Adipocyte (in vitro differentiated cells): ENCODE measurements around the gene SPINT2.
"Not testable (repeated sequence)": the region's sequence is repeated elsewhere in the genome, so short reads cannot be mapped to it uniquely, and the experiment has no call there.

ENCODE experiments used
- DNase-seq: peaks from one replicate; pipeline ENCODE4 v3.0.0-alpha.2; 2015; ENCODE audit warnings: low read depth
- H3K27me3 ChIP-seq: replicated peaks from 2 replicates; pipeline ENCODE4 v1.7.0; 2013; ENCODE audit warnings: mild to moderate bottlenecking, low read length, moderate library complexity; ENCODE audit not compliant: control insufficient read depth, insufficient read depth
- H3K36me3 ChIP-seq: 2 replicates; pipeline ENCODE4 v1.7.0; 2013; ENCODE audit warnings: low read length, mild to moderate bottlenecking, moderate library complexity; ENCODE audit not compliant: control insufficient read depth, insufficient read depth, severe bottlenecking
- H3K4me1 ChIP-seq: 2 replicates; pipeline ENCODE4 v1.7.0; 2013; ENCODE audit warnings: mild to moderate bottlenecking, low read length, moderate library complexity; ENCODE audit not compliant: control insufficient read depth, insufficient read depth
- H3K4me3 ChIP-seq: 2 replicates; pipeline ENCODE4 v1.7.0; 2013; ENCODE audit warnings: mild to moderate bottlenecking, low read length, moderate library complexity
- H3K9ac ChIP-seq: 2 replicates; pipeline ENCODE4 v1.7.0; 2013; ENCODE audit warnings: mild to moderate bottlenecking, low read length, moderate library complexity
- H3K9me3 ChIP-seq: 2 replicates; pipeline ENCODE4 v1.7.0; 2013; ENCODE audit warnings: mild to moderate bottlenecking, low read length, moderate library complexity; ENCODE audit not compliant: control insufficient read depth

SPINT2 gene

DNA sequence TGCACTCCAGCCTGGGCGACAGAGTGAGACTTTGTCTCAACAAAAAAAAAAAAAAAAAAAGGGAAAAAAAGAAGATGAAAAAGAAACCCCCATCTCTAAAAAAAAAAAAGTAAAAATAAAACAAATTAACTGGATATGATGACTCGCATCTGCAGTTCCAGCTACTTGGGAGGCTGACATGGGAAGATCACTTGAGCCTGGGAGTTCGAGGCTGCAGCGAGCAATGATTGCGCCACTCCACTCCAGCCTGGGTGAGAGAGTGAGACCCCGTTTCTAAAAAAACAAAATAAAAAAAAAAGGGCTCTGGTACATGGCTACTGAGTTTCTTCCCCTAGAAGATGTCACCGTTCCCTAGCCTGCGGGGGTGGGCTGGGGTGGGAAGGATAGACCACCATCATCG is 68.9 kb downstream of the SPINT2 start:
- Histone ChIP-seq H3K4me1 (peaks cover 3% of the 10 kb centered on the region), H3K9me3 (no peaks in the 10 kb centered on the region), H3K4me3 (no peak overlapping the region), H3K9ac (no peak overlapping the region), H3K36me3 (no peaks in the 10 kb centered on the region), H3K27me3 (no peaks in the 10 kb centered on the region)
- no peak for DNase-seq

DNA sequence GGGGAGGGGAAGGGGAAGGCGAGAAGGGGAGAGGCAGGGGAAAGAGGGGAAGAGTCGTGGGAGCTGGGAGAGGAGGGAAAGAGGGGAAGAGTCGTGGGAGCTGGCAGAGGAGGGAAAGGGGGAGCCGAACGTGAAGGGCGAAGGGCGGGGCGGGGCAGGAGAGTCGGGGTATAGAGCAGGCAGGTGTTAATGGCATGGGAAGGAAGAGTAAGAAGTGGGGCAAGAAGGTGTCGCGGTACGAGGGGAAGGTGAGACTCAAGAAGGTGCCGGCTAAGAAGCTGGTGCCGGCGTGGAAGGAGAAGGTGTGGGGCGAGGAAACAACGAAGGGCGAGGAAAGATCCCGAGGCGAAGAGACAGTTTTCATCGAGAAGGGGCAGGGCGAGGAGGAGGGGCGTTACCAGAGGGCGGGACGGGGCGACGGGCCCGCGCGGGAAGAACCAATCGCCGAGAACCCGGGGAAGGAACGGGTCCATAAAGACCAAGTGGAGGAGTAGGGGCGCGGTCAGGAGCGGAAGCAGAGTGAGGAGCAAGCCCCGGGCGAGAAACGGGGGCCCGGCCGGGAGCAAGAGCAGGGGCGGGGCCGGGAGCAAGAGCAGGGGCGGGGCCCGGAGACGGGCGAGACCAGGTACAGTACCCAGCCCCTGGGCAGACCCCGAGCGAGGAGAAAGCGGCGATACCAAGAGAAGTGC is 71.7 kb downstream of the SPINT2 start:
- peak overlapping the region; percentile 97 for H3K4me3 ChIP-seq
- no peaks in the 10 kb centered on the region for H3K36me3 ChIP-seq
- H3K4me1 ChIP-seq: peaks cover 6% of the 10 kb centered on the region
- H3K9ac ChIP-seq: peak overlapping the region; percentile 81
- H3K9me3 ChIP-seq: no peaks in the 10 kb centered on the region
- peak; percentile 99 for DNase-seq
- H3K27me3 ChIP-seq: no peaks in the 10 kb centered on the region

GRCh38 chr19:38336638-38337359 is 72.4 kb downstream of the SPINT2 start:
- Histone ChIP-seq H3K4me1 (peaks cover 6% of the 10 kb centered on the region), H3K9me3 (no peaks in the 10 kb centered on the region), H3K4me3 (peak overlapping the region; percentile 97), H3K9ac (peak overlapping the region; percentile 81), H3K27me3 (no peaks in the 10 kb centered on the region), H3K36me3 (no peaks in the 10 kb centered on the region)
- DNase-seq: peak; percentile 97

DNA sequence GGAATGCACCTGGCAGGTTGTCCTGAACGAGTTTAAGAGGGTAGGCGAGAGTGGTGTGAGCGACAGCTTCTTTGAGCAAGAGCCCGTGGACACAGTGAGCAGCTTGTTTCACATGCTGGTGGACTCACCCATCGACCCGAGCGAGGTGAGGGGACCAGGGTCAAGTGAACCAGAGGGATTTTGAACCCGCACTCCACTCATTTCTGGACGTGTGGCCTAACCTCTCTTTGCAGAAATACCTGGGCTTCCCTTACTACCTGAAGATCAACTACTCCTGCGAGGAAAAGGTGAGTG is 72.9 kb downstream of the SPINT2 start:
- peak overlapping the region; percentile 97 for H3K4me3 ChIP-seq
- no peak overlapping the region for H3K9ac ChIP-seq
- no peaks in the 10 kb centered on the region for H3K27me3 ChIP-seq
- no peaks in the 10 kb centered on the region for H3K9me3 ChIP-seq
- DNase-seq: no peak
- no peaks in the 10 kb centered on the region for H3K36me3 ChIP-seq
- peaks cover 6% of the 10 kb centered on the region for H3K4me1 ChIP-seq

DNA sequence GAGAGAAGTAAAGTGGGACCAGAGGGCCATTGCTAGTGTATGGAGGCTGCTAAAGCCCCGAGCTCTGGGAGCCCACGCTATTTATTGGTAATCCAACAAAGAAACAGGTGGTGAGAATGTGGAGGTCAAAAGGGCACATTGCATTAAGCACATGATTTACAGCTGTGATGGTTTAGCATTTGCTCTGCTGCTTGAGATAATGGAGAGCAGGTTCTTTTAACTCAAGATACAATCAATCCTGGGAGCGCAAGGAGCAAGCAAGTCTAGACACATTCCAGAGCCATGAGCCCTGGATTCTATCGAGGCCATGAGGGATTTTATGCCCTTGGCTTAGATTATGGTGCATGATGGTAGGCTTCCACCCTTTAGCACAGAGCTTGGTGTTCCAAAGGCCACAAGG is 74.6 kb downstream of the SPINT2 start:
- H3K9ac ChIP-seq, H3K4me3 ChIP-seq, H3K4me1 ChIP-seq, H3K27me3 ChIP-seq, H3K36me3 ChIP-seq, DNase-seq, H3K9me3 ChIP-seq: not testable (repeated sequence)

GRCh38 chr19:38340927-38341326 is 76.6 kb downstream of the SPINT2 start:
- Histone ChIP-seq H3K9me3 (no peaks in the 10 kb centered on the region), H3K27me3 (no peaks in the 10 kb centered on the region), H3K4me3 (no peak overlapping the region), H3K9ac (no peak overlapping the region), H3K36me3 (no peaks in the 10 kb centered on the region), H3K4me1 (peaks cover 6% of the 10 kb centered on the region)
- DNase-seq: no peak
